Stomach (tissue), 4 donors: Measurements from ENCODE around the gene SRSF8.

ENCODE experiments used
- POLR2A ChIP-seq, 4 donors: fragments of 450-650 bp; IDR thresholded peaks; one replicate each; pipeline ENCODE4 v1.6.1; 2016; ENCODE audit warnings: antibody characterized with exemption in 4 of 4, control low read depth in 2 of 4, mild to moderate bottlenecking in 1 of 4, moderate library complexity in 1 of 4
- POLR2AphosphoS5 ChIP-seq, 3 donors: sonication (generic); formaldehyde crosslinking; IDR thresholded peaks; one replicate each; pipeline ENCODE4 v1.6.1; 2016; ENCODE audit warnings: antibody characterized with exemption in 3 of 3

- TF ChIP-seq POLR2A (IDR thresholded peaks at IDR 0.05) (no peak), POLR2AphosphoS5 (IDR thresholded peaks at IDR 0.05) (no peak)
These were observed 22.4 kb downstream of the SRSF8 start for GRCh38 chr11:95088946-95089619.
